Measurements from ENCODE around the gene KDSR. TPM values are rescaled to one million over a fixed set of nuclear protein-coding genes. Genes with fewer than 3 reads are reported as not detected.

KDSR gene
- total RNA-seq, 1 donor from 2014 or later = 77.5 TPM

DNA sequence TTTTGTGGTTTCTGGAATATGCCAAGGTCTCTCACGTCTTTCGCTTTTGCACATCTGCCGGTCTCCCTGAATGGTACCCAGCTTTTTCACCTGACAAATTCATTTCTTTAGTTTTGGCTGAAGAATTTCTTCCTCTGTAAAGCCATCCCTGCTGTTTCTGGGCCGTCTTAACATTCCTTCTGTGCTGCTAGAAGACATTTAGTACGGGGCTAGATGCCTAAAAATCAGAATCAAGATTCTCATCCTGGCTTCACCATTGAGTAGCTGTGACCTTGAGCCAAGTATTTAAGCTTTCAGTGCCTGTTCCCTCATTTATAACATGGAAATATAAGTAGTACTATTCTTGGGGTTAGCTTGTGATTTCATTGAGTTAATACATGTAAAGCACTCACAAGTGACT lies 41.0 kb downstream of the KDSR start:
- H3K27me3 ChIP-seq = no peaks in the 10 kb centered on the region
- no peak for DNase-seq
- ATAC-seq = no peak
- H3K36me3 ChIP-seq = peaks cover 10% of the 10 kb centered on the region
- H3K9me3 ChIP-seq = no peaks in the 10 kb centered on the region
- intact Hi-C loops (cut with DNase I) = no loop called here
- H3K4me3 ChIP-seq = no peak overlapping the region
- TF ChIP-seq, protein P1, sequence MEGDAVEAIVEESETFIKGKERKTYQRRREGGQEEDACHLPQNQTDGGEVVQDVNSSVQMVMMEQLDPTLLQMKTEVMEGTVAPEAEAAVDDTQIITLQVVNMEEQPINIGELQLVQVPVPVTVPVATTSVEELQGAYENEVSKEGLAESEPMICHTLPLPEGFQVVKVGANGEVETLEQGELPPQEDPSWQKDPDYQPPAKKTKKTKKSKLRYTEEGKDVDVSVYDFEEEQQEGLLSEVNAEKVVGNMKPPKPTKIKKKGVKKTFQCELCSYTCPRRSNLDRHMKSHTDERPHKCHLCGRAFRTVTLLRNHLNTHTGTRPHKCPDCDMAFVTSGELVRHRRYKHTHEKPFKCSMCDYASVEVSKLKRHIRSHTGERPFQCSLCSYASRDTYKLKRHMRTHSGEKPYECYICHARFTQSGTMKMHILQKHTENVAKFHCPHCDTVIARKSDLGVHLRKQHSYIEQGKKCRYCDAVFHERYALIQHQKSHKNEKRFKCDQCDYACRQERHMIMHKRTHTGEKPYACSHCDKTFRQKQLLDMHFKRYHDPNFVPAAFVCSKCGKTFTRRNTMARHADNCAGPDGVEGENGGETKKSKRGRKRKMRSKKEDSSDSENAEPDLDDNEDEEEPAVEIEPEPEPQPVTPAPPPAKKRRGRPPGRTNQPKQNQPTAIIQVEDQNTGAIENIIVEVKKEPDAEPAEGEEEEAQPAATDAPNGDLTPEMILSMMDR (IDR thresholded peaks at IDR 0.05) = no peak
- H3K4me1 ChIP-seq = peaks cover 12% of the 10 kb centered on the region
- no peak overlapping the region for H3K27ac ChIP-seq

DNA sequence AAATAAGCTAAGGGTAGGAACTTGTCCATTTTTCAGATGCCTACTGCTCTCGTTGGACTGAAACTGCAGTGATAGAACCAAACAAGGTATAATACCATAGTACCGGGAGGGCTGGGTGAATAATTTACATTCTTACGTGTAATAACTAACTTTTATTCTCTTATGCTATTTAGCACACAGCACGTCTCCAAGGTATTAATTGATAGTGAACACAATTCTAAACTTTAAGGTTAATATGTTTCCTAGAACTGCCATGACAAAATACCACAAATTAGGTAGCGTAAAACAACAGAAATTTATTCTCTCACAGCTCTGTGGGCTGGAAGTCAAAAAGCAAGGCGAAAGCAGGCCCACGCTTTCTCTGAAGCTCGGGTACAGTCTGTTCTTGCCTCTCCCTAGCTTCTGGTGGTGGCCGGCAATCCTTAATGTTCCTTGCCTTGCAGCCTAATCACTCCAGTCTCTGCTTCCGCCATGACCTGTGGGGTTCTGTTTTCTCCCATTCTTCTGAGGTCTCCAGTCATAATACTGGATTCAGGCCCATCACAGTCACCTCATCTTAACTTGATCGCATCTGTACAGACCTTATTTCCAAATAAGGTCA lies 41.8 kb downstream of the KDSR start:
- TF ChIP-seq, protein P1 (IDR thresholded peaks at IDR 0.05) = no peak
- intact Hi-C loops (cut with DNase I) = no loop called here
- Histone ChIP-seq H3K27ac (no peak overlapping the region), H3K4me1 (peaks cover 16% of the 10 kb centered on the region), H3K9me3 (no peaks in the 10 kb centered on the region), H3K27me3 (no peaks in the 10 kb centered on the region), H3K4me3 (no peak overlapping the region), H3K36me3 (peaks cover 2% of the 10 kb centered on the region)
- ATAC-seq = no peak
- no peak for DNase-seq

DNA sequence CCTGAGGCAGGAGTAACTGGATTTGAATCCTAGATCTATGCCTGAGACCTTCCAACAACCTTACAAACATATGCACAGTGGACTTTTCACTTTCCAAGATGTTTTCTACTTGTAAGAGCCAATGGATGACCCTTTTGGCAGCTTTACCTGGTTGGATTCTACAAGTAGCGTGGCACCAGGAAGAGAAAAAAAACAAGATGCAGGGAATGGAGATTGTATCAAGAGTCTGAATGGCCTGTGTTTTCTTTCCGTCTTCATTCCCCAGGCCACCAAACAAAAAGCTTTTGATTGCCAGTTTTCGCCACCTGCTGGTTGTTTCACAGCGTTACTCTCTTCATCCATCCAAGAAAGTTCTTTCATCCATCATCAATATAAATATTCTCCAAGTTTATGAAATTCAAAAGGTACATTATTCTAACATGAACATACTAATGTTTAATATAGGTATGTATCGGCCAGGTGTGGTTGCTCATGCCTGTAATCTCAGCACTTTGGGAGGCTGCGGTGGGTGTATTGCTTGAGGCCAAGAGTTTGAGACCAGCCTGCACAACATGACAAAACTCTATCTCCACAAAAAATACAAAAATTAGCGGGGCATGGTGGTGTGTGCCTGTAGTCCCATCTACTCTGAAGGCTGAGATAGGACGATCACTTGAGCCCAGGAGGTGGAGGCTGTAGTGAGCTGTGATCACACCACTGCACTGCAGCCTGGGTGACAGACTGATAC lies 43.9 kb downstream of the KDSR start:
- Histone ChIP-seq H3K4me1 (peaks cover 22% of the 10 kb centered on the region), H3K36me3 (no peaks in the 10 kb centered on the region), H3K27me3 (no peaks in the 10 kb centered on the region), H3K27ac (no peak overlapping the region), H3K4me3 (no peak overlapping the region), H3K9me3 (no peaks in the 10 kb centered on the region)
- peak; percentile 33 for ATAC-seq
- TF ChIP-seq, protein P1 (IDR thresholded peaks at IDR 0.05) = peak; percentile 79
- no peak for DNase-seq
- intact Hi-C loops (cut with DNase I) = loop anchor here (5.0 kb wide), 1 partner anchor 306 kb away; no protein-coding TSS in a partner anchor

DNA sequence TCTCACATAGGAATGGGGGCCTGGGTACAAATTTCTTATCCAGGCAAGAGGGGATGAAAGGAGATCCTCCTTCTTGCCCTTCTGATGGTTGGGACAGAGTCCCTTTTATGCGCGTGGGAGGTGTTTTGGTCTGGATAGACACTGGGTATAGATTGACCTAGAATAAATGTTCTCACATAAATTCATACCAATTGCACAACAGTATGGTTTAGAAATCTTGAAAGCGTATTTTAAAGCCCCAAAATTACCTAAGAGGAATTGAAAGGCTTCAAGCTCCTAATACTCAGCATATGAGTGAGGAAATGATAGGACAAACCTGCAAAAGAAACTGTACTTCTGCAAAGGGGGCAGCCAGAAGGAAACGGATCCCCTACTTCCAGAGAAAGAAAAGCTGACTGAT lies 44.8 kb downstream of the KDSR start:
- ATAC-seq (no peak), DNase-seq (no peak)
- no peaks in the 10 kb centered on the region for H3K9me3 ChIP-seq
- no peak overlapping the region for H3K4me3 ChIP-seq
- TF ChIP-seq, protein P1 (IDR thresholded peaks at IDR 0.05) = no peak
- no peaks in the 10 kb centered on the region for H3K36me3 ChIP-seq
- H3K27ac ChIP-seq = no peak overlapping the region
- no peaks in the 10 kb centered on the region for H3K27me3 ChIP-seq
- peaks cover 26% of the 10 kb centered on the region for H3K4me1 ChIP-seq
- intact Hi-C loops (cut with DNase I) = loop anchor here (5.0 kb wide), 1 partner anchor 305 kb away; no protein-coding TSS in a partner anchor

DNA sequence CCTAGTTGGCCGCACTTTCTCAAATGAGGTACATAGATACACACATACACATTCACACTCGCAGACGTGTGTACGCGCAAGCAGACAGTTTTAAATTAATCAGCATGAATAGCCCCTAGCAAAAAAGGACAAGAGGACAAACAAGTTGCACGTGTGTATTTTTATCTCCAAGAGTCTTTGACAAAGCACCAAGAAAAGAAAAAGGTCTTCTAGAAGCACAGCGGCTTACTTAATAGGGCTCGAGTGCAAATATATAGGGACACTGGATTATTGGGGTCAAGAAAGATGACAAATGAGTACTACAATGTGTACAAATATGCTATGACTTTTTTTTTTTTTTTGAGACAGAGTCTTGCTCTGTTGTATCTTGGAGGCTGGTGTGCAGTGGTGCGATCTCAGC lies 45.7 kb downstream of the KDSR start:
- peaks cover 26% of the 10 kb centered on the region for H3K4me1 ChIP-seq
- TF ChIP-seq, protein P1 (IDR thresholded peaks at IDR 0.05) = no peak
- H3K4me3 ChIP-seq = no peak overlapping the region
- intact Hi-C loops (cut with DNase I) = loop anchor here (5.0 kb wide), 1 partner anchor 304 kb away; no protein-coding TSS in a partner anchor
- peak overlapping the region; percentile 59 for H3K27ac ChIP-seq
- no peaks in the 10 kb centered on the region for H3K36me3 ChIP-seq
- ATAC-seq (no peak), DNase-seq (no peak)
- H3K27me3 ChIP-seq = no peaks in the 10 kb centered on the region
- no peaks in the 10 kb centered on the region for H3K9me3 ChIP-seq

All from upper lobe of right lung (tissue), 1 donor.